Head of caudate nucleus (tissue), 42 donors: ENCODE results near the gene PGAP2.

Experiments used
- DNase-seq, 42 donors: peaks; one replicate each; pipeline versions ENCODE4 v3.0.0 to v3.0.0-alpha.2; 2020 to 2021; ENCODE audit warnings: mixed read lengths in 7 of 42
- intact Hi-C: fragments of 100-400 bp; cut with DNase I; formaldehyde crosslinking; loops from one replicate; pipeline ENCODE4 v1.15.0; 2022

The PGAP2 gene

DNA sequence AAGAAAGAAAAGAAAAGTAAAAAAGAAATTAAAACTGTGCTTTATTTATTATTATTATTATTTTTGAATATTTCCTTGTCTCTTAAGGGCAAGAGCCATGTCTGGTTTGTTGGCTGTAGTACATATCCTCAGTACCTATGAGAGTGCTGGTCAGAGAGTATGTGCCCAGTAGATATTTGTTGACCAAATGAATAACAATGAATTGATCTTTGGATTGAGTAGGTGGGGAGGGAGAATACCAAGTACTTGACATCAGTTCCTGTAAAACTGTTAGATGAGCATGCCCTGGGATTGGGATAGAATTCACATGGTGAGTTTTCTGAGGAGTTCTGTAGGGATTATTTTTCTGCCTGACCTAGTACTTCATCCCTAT lies 58.5 kb downstream of the PGAP2 start:
- intact Hi-C loops, result no loop called here
- no peak for DNase-seq

DNA sequence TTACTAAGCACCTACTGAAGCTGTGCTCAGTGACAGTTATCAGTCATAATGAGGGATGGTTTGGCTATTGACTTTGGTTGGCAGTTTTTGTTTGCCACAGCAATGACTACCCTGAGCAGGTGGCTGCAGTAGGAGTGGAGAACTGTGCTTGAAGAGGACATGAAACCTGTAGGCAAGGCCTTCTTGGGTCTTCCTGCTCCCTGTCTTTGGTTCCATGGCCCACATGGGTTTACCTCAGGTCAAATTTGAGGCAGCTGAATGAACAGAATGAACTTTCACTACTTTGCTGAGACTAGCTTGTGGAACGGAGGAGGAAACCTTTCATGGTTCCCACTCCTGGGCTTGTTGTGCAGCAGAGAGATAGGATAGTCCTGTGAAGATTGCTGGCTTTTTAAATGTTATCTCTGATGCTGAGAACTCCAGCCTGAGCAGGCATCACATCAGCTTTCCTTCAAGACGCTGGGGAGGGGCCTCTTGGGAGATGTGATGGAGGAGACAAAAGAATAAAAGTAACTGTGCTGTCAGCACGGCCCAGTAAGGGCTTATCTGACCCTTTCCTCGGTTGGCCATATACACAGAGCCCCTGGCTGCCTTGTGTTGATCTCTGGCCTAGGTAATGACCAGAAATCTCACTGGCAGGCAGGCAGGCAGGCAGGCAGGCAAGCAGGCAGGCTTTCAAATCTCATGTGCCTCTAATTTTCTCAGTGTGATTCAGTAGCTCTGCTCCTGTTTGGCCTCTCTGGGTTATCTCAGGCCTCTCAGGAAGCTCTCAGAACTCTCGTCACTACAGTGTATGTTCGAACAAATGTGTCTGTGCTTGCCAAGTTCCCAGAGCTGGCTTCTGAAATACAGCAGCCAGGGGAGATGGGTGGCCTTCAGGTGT lies 59.1 kb downstream of the PGAP2 start:
- no peak for DNase-seq
- intact Hi-C loops, result no loop called here

DNA sequence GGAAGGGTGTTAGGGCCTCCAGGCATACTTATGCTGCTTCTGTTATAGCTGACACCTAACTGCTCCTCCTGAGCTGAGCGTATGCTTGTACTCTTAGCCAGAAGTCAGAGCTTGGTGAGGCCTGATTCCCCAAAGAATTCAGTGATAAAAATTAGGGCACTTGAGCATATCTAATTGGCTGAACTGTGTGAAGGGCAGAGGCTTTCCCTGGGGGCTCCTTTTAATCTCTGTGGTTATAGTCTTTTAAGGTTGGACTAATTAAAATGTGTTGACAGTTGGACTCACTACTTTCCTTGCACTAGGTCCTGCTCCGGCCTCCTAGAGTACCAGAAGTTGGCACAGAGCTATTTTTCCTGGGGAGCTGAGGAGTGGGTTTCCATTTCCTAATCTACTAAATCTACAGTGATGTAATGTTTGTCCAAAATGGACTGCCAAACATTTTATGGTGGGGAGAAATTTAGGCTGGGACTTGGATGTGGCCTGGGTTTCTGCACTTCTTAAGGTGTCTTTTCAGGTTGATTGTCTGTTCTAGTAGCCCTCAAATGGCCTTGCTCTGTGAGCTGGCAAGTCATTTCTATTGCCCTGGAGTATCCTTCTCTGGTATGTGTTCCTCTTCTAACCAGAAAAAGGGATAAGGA lies 65.5 kb downstream of the PGAP2 start:
- intact Hi-C loops, result no loop called here
- DNase-seq, result no peak
